ENCODE results near the gene SLC17A6.

Gene SLC17A6

GRCh38 chr11:22415476-22415875 is 77.3 kb downstream of the SLC17A6 start:
- no peaks in the 10 kb centered on the region for H3K27me3 Mint-ChIP-seq
- DNase-seq (no peak), ATAC-seq (replicated peaks) (no peak)
- no peak overlapping the region for H3K27ac Mint-ChIP-seq
- H3K36me3 Mint-ChIP-seq (ENCODE audit: insufficient read depth): no peaks in the 10 kb centered on the region
- H3K4me1 Mint-ChIP-seq (ENCODE audit: low read depth in 2 of 2): no peaks in the 10 kb centered on the region
- H3K4me3 Mint-ChIP-seq: no peak overlapping the region
- H3K9me3 Mint-ChIP-seq: no peaks in the 10 kb centered on the region

- DNase-seq: no peak
- no peak overlapping the region for H3K4me3 Mint-ChIP-seq
- H3K27me3 Mint-ChIP-seq: no peaks in the 10 kb centered on the region
- no peaks in the 10 kb centered on the region for H3K36me3 Mint-ChIP-seq (ENCODE audit: insufficient read depth)
- ATAC-seq (replicated peaks): no peak
- H3K9me3 Mint-ChIP-seq: no peaks in the 10 kb centered on the region
- H3K27ac Mint-ChIP-seq: no peak overlapping the region
- H3K4me1 Mint-ChIP-seq (ENCODE audit: low read depth in 2 of 2): no peaks in the 10 kb centered on the region
Observed at GRCh38 chr11:22416462-22416861, 78.3 kb downstream of the SLC17A6 start.

GRCh38 chr11:22426915-22427314 is 88.7 kb downstream of the SLC17A6 start:
- H3K4me1 Mint-ChIP-seq (ENCODE audit: low read depth in 2 of 2): peaks cover 0 to under 1% of the 10 kb centered on the region in 2 donors
- H3K4me3 Mint-ChIP-seq: no peak overlapping the region

More at GRCh38 chr11:22426915-22427314, 88.7 kb downstream of the SLC17A6 start:
- ATAC-seq (replicated peaks) (no peak), DNase-seq (no peak)
- peaks cover 2% of the 10 kb centered on the region for H3K36me3 Mint-ChIP-seq (ENCODE audit: insufficient read depth)
- H3K27ac Mint-ChIP-seq: no peak overlapping the region
- H3K27me3 Mint-ChIP-seq: peaks cover under 1 to 7% of the 10 kb centered on the region in 2 donors
- H3K9me3 Mint-ChIP-seq: peaks cover 0 to 2% of the 10 kb centered on the region in 2 donors
